ENCODE measurements around the gene RBMS1. TPM values are rescaled to one million over a fixed set of nuclear protein-coding genes. Genes with fewer than 3 reads are reported as not detected.

The RBMS1 gene, protein sequence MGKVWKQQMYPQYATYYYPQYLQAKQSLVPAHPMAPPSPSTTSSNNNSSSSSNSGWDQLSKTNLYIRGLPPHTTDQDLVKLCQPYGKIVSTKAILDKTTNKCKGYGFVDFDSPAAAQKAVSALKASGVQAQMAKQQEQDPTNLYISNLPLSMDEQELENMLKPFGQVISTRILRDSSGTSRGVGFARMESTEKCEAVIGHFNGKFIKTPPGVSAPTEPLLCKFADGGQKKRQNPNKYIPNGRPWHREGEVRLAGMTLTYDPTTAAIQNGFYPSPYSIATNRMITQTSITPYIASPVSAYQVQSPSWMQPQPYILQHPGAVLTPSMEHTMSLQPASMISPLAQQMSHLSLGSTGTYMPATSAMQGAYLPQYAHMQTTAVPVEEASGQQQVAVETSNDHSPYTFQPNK
- 10 to 100 TPM; 23.1 to 36.4 (median 24.9) TPM for total RNA-seq
- polyA plus RNA-seq, result 10 to 100 TPM in 2 of 3 donors, 1 to 10 TPM in 1; 8.4 to 43.2 (median 16.6) TPM
- long read RNA-seq, donor 1, full-length matches to known transcripts, result 5 of 34 reads
- long read RNA-seq, donor 1, partial matches to known transcripts, result 0 of 34 reads
- long read RNA-seq, donor 1, other reads (novel, unspliced or antisense), result 29 of 34 reads
- long read RNA-seq, donor 2, full-length matches to known transcripts, result 11 of 48 reads
- long read RNA-seq, donor 2, partial matches to known transcripts, result 0 of 48 reads
- long read RNA-seq, donor 2, other reads (novel, unspliced or antisense), result 37 of 48 reads

DNA sequence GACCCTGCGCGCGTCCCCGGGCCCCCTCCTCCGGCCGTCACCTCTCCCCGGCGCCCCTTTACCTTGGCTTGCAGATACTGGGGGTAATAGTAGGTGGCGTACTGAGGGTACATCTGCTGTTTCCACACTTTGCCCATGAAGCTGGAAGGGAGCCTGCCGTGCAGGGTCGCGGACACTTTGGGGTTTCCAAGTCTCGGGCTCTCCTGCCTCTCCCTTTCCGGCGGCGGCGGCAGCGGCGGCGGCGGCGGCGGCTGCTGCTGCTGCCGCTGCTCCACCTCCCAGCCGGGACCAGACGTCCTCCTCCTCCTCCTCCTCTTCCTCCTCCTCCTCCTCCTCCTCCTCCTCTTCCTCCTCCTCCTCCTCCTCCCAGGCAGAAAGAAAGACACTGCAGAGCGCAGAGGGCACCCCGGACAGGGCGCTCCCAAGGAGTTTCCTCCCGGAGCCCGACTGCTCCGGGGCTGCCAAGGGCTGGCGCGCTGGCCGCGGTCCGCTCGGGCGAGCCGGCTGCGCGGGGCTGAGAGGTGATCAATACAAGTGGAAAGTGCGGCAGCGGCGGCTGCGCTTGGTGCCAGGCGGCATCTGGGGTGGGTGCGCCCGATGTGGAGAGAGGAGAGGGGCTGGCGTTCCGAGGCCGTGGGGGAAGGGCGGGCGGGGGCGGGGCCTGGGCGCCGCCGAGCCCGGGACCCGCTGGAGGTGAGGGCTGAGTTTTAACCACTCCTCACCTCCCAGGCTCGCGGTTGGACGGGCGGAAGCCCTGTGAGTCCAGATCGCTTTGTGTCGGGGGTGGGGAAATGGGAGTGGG is at the start of gene RBMS1:
RBMS1 (minus strand) TSS at position 581 of the 802 bp plus-strand sequence; CDS start at position 137, 444 bp downstream.
- intact Hi-C loops (cut with DNase I), result loop anchor here in 1 of 2 donors (10.0 kb wide), 1 partner anchor 169 kb away; no protein-coding TSS in a partner anchor
- Histone ChIP-seq H3K27me3 (ENCODE audit: insufficient read depth in 3 of 3, low read length in 2 of 3) (no peaks in the 10 kb centered on the region), H3K36me3 (ENCODE audit: insufficient read depth in 1 of 2, low read depth in 1 of 2) (no peaks in the 10 kb centered on the region), H3K9me3 (no peaks in the 10 kb centered on the region), H3K27ac (peak within 1 kb of the TSS; percentile 94), H3K4me1 (peaks cover 14% of the 10 kb centered on the region), H3K4me3 (peak within 1 kb of the TSS; percentile 87)
- 1% methylated on average over 39 to 66 of the region's 66 CpGs for WGBS, 3 donors
- ATAC-seq (peak; percentile 61 to 72 (median 67)), DNase-seq (peak; percentile 57 to 75)
- no peak for TF ChIP-seq CTCF (IDR thresholded peaks at IDR 0.05)

DNA sequence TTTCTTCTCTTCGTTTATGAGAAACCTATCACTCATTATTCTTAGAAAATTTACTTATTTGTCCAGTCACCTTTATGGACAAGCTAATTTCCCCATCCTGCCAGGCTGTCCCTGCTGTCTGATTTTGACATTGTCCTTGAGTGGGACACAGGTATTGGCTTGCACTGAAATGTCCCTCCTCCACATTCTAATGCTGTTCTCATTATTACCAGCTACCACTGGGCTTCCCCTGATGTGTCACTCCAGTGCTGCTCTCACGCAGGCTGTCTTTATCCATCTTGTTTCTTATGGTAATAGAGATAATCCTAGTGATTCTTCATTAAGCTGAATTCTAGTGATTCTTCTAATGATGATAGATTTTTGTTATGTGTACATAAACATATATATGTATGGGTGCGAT is 48.1 kb upstream of the RBMS1 start:
- WGBS, 3 donors, result 89 to 95% (median 95%) methylated on average over 3 of the region's 3 CpGs
- peaks cover 9% of the 10 kb centered on the region for H3K4me1 ChIP-seq
- DNase-seq (no peak), ATAC-seq (no peak)
- no peaks in the 10 kb centered on the region for H3K9me3 ChIP-seq
- intact Hi-C loops (cut with DNase I), result no loop called here
- H3K36me3 ChIP-seq (ENCODE audit: insufficient read depth in 1 of 2, low read depth in 1 of 2), result no peaks in the 10 kb centered on the region
- H3K27ac ChIP-seq, result no peak overlapping the region
- no peaks in the 10 kb centered on the region for H3K27me3 ChIP-seq (ENCODE audit: insufficient read depth in 3 of 3, low read length in 2 of 3)
- no peak overlapping the region for H3K4me3 ChIP-seq
- no peak for TF ChIP-seq CTCF (IDR thresholded peaks at IDR 0.05)

DNA sequence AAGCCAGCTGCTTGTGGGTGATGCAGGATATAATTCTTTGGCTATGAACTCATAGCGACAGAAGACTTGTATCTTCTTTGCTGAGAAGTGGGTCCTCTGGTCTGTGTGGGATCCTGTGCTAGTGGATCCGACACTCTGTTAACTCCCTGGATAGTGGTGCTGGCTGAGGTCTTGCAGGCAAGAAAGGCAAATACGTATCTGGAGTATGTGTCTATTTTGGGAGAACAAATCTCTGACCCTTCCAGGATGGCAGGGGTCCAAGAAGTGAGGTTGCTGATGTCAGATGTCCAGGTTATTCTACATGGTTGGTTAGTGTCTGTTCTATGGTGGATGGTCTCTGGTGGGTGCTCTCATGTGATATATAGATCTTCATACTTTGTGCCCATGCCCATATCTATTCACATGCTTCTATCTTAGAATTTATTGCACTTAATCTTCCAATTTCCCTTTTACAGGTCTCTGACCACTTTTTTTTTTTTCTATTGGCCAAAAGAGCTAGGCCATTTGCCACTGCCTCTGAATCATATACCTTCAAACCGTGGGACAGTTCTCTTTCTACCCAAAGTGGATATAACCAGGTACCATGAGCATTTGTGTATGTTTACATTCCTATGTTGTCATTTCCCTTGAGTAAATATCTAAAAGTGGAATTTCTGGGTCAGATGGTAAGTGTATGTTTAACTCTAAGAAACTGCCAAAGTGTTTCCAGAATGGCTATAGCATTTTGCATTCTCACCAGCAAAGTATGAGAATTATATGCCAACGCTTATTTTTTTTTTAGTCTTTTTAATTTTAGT is 45.1 kb upstream of the RBMS1 start:
- TF ChIP-seq CTCF (IDR thresholded peaks at IDR 0.05), result no peak
- H3K27ac ChIP-seq, result no peak overlapping the region
- ATAC-seq, result peak in 2 of 4 donors; percentile 28 to 43
- no peak for DNase-seq
- no peaks in the 10 kb centered on the region for H3K9me3 ChIP-seq
- no peaks in the 10 kb centered on the region for H3K27me3 ChIP-seq (ENCODE audit: insufficient read depth in 3 of 3, low read length in 2 of 3)
- WGBS, 3 donors, result 56 to 68% (median 58%) methylated on average over 5 of the region's 5 CpGs
- no peak overlapping the region for H3K4me3 ChIP-seq
- intact Hi-C loops (cut with DNase I), result no loop called here
- no peaks in the 10 kb centered on the region for H3K36me3 ChIP-seq (ENCODE audit: insufficient read depth in 1 of 2, low read depth in 1 of 2)
- H3K4me1 ChIP-seq, result peaks cover 11% of the 10 kb centered on the region

DNA sequence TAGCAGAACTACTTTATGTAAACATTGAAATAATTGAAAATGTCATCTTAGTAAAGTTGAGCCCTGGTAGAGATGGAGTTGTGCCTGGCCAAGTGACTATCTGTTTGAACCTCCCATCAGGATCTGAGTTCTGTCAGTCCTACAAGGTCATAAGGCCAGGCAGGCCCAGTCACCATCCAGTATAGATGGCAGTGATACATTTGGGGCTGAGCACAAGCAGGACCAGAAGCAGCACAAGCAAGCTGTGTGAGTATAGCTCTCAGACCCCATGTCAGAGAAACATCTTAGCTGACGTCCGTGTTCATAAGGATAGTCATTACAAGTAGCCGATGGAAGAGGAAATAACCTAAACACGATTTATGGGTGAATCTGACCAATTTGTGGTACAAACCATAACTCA is 44.5 kb upstream of the RBMS1 start:
- Histone ChIP-seq H3K27me3 (ENCODE audit: insufficient read depth in 3 of 3, low read length in 2 of 3) (no peaks in the 10 kb centered on the region), H3K4me3 (no peak overlapping the region), H3K4me1 (peaks cover 16% of the 10 kb centered on the region), H3K9me3 (no peaks in the 10 kb centered on the region), H3K27ac (no peak overlapping the region), H3K36me3 (ENCODE audit: insufficient read depth in 1 of 2, low read depth in 1 of 2) (no peaks in the 10 kb centered on the region)
- TF ChIP-seq CTCF (IDR thresholded peaks at IDR 0.05), result no peak
- no peak for DNase-seq
- no peak for ATAC-seq
- intact Hi-C loops (cut with DNase I), result no loop called here
- 76 to 81% (median 78%) methylated on average over 4 of the region's 4 CpGs for WGBS, 3 donors
